Muscle layer of colon (tissue), 2 donors: ENCODE results near the gene MYCN.

ENCODE experiments used
- H3K27ac ChIP-seq: one replicate; pipeline ENCODE4 v1.7.0; 2013; ENCODE audit warnings: low read depth, mild to moderate bottlenecking, low read length, moderate library complexity
- H3K27me3 ChIP-seq, 2 donors: one replicate each; pipeline ENCODE4 v1.7.0; 2013; ENCODE audit warnings: low read length in 2 of 2, mild to moderate bottlenecking in 2 of 2; ENCODE audit not compliant: insufficient read depth in 2 of 2, control insufficient read depth in 1 of 2
- H3K36me3 ChIP-seq: one replicate; pipeline ENCODE4 v1.7.0; 2013; ENCODE audit warnings: mild to moderate bottlenecking, low read length; ENCODE audit not compliant: insufficient read depth
- H3K4me1 ChIP-seq: one replicate; pipeline ENCODE4 v1.7.0; 2013; ENCODE audit warnings: mild to moderate bottlenecking, low read length; ENCODE audit not compliant: insufficient read depth
- H3K4me3 ChIP-seq, 2 donors: one replicate each; pipeline ENCODE4 v1.7.0; 2013; ENCODE audit warnings: low read length in 2 of 2, low read depth in 1 of 2, mild to moderate bottlenecking in 1 of 2, moderate library complexity in 1 of 2
- H3K9ac ChIP-seq: one replicate; pipeline ENCODE4 v1.7.0; 2013; ENCODE audit warnings: low read length
- H3K9me3 ChIP-seq: one replicate; pipeline ENCODE4 v1.7.0; 2013; ENCODE audit warnings: mild to moderate bottlenecking, low read length
- donor health status: abdominal sarcoma.
- donor health status: Adenocarcinoma of cecum.

The MYCN gene

DNA sequence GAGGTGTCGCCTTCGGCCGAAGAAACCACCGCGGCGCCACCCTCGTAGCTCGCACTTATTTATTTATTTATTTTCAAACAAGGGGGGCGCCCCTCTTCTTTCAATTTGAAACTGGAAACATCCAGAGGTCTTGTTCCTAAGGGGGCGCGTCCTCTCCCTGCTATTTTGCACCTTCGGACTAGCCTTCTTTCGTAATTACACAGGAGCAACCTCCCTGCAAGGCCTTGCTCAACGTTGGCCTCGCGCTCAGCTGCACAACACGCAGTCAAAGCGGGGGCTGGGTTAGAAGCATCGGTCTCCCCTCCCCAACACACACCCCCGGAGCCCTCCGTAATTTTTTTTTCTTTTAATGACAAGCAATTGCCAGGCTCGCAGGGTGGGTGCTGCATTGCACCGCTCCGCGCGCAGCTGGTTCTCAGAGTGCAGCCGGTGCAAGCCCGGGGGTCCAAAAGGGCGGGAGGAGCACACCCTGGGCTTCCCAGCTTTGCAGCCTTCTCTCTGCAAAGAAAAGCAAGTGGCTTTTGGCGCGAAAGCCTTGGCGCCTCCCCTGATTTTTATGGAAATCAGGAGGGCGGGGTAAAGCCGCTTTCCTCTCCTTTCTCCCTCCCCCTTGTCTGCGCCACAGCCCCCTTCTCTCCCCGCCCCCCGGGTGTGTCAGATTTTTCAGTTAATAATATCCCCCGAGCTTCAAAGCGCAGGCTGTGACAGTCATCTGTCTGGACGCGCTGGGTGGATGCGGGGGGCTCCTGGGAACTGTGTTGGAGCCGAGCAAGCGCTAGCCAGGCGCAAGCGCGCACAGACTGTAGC lies at the start of gene MYCN:
MYCN (plus strand) TSS at position 697 of the 807 bp plus-strand sequence. CDS start 1,515 bp downstream, outside the sequence.
- Histone ChIP-seq H3K4me1 (peaks cover 12% of the 10 kb centered on the region), H3K9ac (no peak within 1 kb of the TSS), H3K9me3 (no peaks in the 10 kb centered on the region), H3K36me3 (no peaks in the 10 kb centered on the region), H3K27ac (no peak within 1 kb of the TSS), H3K27me3 (peaks cover 4 to 33% of the 10 kb centered on the region in 2 donors), H3K4me3 (peak within 1 kb of the TSS; percentile 37 to 78)

DNA sequence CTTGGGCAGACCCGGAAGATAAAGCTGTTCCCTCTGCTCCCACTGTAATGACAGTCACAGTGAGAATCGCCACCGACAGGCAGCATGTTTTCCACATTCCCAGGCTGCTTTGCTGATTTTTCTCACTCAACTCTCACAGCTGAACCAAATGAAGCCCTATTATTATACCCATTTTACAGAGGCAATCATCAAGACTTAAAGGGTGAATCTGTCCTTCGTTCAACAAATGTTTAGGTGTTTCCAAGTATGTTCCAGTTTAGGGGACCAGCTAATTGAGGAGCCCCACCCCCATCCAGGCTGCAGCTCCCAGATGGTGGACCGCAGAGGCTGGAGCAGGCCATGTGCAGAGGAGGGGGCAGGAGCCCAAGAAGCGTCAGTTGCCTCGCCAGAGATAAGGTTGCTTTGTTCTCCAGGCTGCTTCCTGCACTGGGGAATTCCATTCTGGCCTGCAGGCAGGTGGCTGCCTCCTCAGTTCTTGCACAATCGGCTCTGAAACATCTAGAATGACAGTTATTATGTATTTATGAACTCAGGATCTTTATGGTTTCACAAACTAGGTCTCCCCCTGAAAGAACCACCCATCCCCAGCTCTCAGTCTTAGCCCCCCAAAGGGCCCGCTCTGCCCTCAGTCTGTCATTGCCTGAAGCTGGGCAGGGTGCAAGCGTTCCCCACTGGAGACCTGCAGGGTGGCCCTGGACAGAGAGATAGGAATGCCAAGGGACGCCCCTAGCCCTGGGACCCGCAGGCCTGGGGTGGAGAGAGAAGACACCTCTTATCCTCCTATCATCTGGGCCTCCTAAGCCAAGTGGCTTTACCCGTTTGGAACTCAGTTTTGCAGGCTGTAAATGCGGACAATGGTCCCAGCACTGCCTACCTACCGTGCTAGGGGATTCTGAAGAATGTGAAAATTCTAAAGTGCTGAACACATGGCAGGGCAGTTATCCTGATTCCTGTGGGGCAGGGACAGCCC lies 49.1 kb upstream of the MYCN start:
- Histone ChIP-seq H3K36me3 (no peaks in the 10 kb centered on the region), H3K27me3 (no peaks in the 10 kb centered on the region), H3K9ac (no peak overlapping the region), H3K4me3 (no peak overlapping the region), H3K27ac (no peak overlapping the region), H3K9me3 (no peaks in the 10 kb centered on the region), H3K4me1 (peaks cover 9% of the 10 kb centered on the region)

DNA sequence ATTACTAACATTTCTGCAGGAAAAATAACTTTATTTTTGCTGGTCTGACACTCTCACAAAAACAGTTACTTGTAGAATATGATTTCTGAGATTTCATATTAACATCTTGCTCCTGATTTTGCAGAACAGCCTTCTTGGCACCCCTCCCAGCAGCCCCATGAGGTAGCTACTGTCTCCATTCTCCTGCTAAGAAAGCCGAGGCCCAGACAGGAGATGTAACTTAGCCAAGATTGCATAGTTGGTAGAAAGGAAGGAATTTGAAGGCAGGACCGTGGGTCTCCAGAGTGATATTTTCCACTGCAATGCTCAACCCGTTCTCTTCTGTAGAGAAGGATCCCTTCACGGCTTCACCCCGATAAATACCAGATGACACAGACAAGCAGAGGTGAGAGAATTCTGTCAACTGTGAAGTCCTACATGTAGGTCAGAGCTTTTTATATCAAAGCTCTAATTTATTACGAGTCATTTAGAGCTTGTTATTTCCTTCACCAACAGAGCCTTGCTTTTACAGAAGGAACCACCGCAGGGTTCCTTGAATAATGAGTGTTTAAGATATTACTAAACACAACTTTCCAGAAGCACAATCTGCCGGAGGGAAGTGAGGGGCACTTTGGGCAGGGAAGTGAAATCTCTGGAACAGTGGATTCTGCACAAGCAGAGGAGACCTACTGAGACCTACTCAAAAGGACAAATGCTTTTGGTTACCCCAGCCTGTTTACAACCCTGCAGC lies 48.0 kb upstream of the MYCN start:
- Histone ChIP-seq H3K4me1 (peaks cover 9% of the 10 kb centered on the region), H3K9me3 (no peaks in the 10 kb centered on the region), H3K4me3 (no peak overlapping the region), H3K36me3 (no peaks in the 10 kb centered on the region), H3K27ac (no peak overlapping the region), H3K27me3 (no peaks in the 10 kb centered on the region), H3K9ac (no peak overlapping the region)

DNA sequence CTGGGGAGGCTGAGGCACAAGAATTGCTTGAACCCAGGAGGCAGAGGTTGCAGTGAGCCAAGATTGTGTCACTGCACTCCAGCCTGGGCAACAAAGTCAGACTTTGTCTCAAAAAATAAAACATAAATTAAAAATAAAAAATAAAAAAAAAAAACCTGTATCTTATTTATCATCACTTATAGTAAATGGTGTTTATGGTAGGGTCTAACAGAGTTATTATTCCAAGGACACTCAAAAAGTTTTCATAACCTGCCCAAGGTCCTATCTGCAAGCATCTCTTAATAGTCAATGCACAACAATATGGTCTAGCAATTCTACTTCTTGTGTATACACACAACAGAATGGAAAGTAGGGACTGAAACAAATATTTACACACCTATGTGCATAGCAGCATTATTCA lies 47.3 kb upstream of the MYCN start:
- no peak overlapping the region for H3K27ac ChIP-seq
- peaks cover 9% of the 10 kb centered on the region for H3K4me1 ChIP-seq

DNA sequence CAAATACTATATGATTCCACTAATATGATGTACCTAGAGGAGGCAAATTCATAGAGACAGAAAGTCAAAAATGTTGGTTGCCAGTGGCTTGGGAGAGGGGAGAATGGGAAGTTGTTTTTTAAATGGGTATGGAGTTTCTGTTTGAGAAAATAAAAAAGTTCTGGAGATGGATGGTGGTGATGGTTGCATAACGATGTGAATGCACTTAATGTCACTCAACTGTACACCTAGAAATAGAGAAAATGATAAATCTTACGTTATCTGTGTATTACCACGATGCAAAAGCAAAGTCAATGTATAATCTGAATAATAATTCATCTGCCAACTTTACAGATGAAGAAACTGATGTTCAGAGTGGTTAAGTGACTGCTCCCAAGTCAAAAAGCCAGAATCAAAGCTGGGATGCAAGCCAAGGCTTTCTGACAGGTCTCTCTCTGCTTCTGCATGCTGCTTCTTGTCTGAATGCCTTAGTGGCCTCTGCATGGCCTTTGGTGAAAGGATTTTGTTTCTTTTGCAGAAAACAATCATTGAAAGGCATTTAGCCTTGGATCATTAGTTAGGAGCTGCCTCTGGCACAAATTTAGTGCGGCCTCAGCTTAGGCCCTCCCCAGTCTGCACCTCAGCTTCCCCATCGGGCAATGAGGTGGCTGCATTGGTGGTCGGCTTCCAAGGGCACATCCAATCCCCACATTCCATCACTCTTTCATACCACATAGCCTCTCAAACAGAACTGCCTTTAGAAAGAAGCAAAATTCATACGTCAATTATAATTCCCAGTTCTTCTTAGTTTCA lies 46.5 kb upstream of the MYCN start:
- H3K9me3 ChIP-seq, result no peaks in the 10 kb centered on the region
- H3K27me3 ChIP-seq, result no peaks in the 10 kb centered on the region
- H3K27ac ChIP-seq, result no peak overlapping the region
- no peak overlapping the region for H3K9ac ChIP-seq
- H3K36me3 ChIP-seq, result no peaks in the 10 kb centered on the region
- H3K4me3 ChIP-seq, result no peak overlapping the region
- H3K4me1 ChIP-seq, result peaks cover 9% of the 10 kb centered on the region

More for the DNA sequence above, 47.3 kb upstream of the MYCN start:
- no peak overlapping the region for H3K9ac ChIP-seq
- H3K9me3 ChIP-seq, result no peaks in the 10 kb centered on the region
- no peaks in the 10 kb centered on the region for H3K36me3 ChIP-seq
- H3K4me3 ChIP-seq, result no peak overlapping the region
- no peaks in the 10 kb centered on the region for H3K27me3 ChIP-seq

DNA sequence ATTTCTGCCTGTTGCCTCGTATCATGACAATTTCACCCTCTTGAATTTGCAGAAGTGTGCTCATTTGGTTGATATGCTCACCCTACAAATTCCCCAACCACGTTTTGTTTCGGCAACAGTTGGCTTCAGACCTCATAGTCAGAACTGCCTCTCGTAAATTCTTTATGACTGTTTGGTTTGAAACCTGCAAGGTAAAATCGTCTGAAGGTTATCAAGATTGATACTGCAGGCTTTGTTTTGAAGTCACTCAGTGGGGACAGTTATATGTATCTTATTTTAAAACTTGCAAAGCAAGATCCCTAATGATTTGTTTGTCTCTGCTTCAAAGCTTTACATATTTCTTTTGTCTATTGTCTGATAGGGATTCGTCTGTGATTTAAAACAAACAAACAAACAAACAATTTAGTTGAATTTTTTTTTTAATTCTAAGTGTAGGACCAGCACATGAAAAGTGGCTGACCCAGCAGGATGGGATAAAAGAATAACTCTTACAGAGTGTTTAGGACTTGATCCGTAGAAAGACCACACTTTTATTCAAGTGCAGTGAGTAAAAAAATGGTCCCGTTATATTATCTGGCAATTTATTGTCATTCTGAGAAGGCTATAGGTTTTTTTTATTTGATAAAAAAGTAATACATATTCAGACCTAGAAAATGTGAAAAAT lies 45.7 kb upstream of the MYCN start:
- Histone ChIP-seq H3K4me3 (no peak overlapping the region), H3K36me3 (no peaks in the 10 kb centered on the region), H3K4me1 (peaks cover 9% of the 10 kb centered on the region), H3K9me3 (no peaks in the 10 kb centered on the region), H3K27ac (no peak overlapping the region), H3K9ac (no peak overlapping the region), H3K27me3 (no peaks in the 10 kb centered on the region)

DNA sequence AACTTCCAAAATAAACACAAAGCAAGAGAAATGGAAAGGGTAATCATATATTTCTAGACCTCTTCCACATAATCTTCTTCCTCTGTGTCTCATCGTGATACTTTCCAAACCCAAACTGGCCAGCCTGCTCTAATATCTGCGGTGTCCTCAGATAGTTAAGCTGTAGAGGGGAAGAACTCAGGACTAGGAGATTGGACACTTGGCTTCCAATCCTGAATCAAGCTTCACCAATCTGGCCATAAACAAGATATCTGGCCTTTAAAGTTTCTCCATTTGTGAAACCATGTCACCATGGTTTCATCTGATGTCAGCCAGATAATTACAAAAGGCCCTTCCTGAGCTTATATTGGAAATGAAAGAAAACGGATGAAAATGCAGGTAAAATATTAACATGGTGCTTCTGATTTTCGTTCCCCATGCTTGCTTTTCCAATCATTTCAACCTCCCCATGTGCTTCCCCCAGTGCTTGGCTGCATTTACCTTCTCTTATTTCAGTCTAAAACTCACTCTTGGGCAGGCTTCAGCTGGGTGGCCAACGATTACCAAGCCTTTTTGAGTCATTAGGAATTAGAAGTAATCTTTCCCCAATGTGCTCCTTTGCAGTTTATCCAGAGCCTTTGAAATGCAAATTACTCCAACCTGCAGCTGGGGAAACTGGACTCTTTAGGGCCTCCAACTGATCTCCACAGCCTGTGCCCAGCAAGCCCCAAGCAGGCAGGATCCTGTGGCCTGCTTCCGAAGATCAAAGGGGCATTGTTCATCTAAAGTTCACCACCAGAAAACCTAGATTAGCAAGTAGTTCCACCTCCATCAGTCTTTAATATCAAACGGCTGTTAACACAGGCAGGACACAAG lies 44.5 kb upstream of the MYCN start:
- no peak overlapping the region for H3K4me3 ChIP-seq
- no peak overlapping the region for H3K9ac ChIP-seq
- H3K27me3 ChIP-seq, result no peaks in the 10 kb centered on the region
- H3K36me3 ChIP-seq, result no peaks in the 10 kb centered on the region
- H3K9me3 ChIP-seq, result no peaks in the 10 kb centered on the region
- H3K4me1 ChIP-seq, result peaks cover 9% of the 10 kb centered on the region
- no peak overlapping the region for H3K27ac ChIP-seq

DNA sequence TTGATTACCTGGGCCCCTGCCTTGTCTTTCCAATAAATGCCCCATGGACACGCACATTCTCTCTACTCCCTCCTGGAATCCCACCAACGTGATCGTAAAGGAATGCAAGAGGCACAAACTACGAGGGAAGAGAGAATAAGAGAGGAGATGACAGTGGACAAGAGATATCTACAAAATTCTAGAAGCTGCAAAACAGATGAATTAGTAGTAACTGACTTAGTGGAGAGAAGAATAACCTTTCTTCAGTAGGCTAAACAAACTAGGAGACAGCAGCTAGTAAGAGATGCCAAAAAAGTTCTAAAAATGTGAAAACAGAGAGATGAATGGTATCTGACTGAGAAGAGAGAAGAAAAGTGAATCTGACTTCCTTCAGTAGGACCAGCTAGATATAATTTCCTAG lies 43.5 kb upstream of the MYCN start:
- H3K9me3 ChIP-seq, result no peaks in the 10 kb centered on the region
- H3K9ac ChIP-seq, result no peak overlapping the region
- H3K36me3 ChIP-seq, result no peaks in the 10 kb centered on the region
- no peak overlapping the region for H3K4me3 ChIP-seq
- peaks cover 9% of the 10 kb centered on the region for H3K4me1 ChIP-seq
- no peak overlapping the region for H3K27ac ChIP-seq
- no peaks in the 10 kb centered on the region for H3K27me3 ChIP-seq

DNA sequence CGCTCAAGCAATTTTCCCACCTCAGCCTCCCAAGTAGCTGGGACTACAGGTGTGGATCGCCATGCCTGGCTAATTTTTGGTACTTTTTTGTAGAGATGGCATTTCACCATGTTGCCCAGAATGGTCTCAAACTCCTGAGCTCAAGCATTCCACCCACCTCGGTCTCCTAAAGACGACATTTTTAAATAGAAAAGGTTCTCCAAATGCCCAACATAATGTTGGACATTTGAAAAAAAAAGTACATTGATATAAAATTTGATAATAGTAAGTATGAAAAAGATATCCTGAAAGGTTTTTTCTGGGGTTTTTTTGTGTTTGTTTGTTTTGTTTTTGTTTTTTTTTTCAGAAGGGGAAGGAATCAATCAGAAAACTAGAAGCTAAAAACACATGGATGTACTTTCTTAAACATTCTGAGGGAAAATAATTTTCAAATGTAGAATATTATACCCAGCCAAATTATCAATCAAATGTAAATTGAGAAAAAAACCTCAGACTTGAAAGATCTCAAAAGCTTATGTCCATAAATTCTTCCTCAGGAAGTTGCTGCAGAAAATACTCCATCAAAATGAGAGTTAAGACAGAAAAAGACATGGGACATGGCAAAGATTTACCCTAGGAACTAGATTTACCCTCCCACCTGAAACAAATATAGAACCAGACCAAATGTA lies 42.8 kb upstream of the MYCN start:
- H3K27ac ChIP-seq, result no peak overlapping the region

More for the DNA sequence above, 42.8 kb upstream of the MYCN start:
- no peaks in the 10 kb centered on the region for H3K27me3 ChIP-seq
- H3K9ac ChIP-seq, result no peak overlapping the region
- H3K4me1 ChIP-seq, result peaks cover 2% of the 10 kb centered on the region
- H3K9me3 ChIP-seq, result no peaks in the 10 kb centered on the region
- H3K4me3 ChIP-seq, result no peak overlapping the region
- H3K36me3 ChIP-seq, result no peaks in the 10 kb centered on the region
